Mucosa of stomach (tissue), 1 donor: ENCODE results near the gene MFN1.

Experiments used
- H3K27me3 ChIP-seq: one replicate; pipeline ENCODE4 v1.7.0; 2013; ENCODE audit warnings: mild to moderate bottlenecking, low read length; ENCODE audit not compliant: control insufficient read depth, insufficient read depth
- H3K36me3 ChIP-seq: one replicate; pipeline ENCODE4 v1.7.0; 2013; ENCODE audit warnings: low read length; ENCODE audit not compliant: control insufficient read depth, insufficient read depth
- H3K4me1 ChIP-seq: one replicate; pipeline ENCODE4 v1.7.0; 2013; ENCODE audit warnings: mild to moderate bottlenecking, low read length; ENCODE audit not compliant: control insufficient read depth, insufficient read depth
- H3K4me3 ChIP-seq: one replicate; pipeline ENCODE4 v1.7.0; 2013; ENCODE audit warnings: low read length
- H3K9ac ChIP-seq: one replicate; pipeline ENCODE4 v1.7.0; 2013; ENCODE audit warnings: mild to moderate bottlenecking, low read length, moderate library complexity
- H3K9me3 ChIP-seq: one replicate; pipeline ENCODE4 v1.7.0; 2013; ENCODE audit warnings: mild to moderate bottlenecking, low read length, moderate library complexity; ENCODE audit not compliant: control insufficient read depth
- donor health status: Pancreatic carcinoma.

Gene MFN1

GRCh38 chr3:179369621-179370020 is 22.1 kb downstream of the MFN1 start:
- H3K27me3 ChIP-seq: no peaks in the 10 kb centered on the region
- no peaks in the 10 kb centered on the region for H3K4me1 ChIP-seq
- no peaks in the 10 kb centered on the region for H3K36me3 ChIP-seq
- no peak overlapping the region for H3K4me3 ChIP-seq
- H3K9ac ChIP-seq: no peak overlapping the region
- no peaks in the 10 kb centered on the region for H3K9me3 ChIP-seq

- Histone ChIP-seq H3K36me3 (no peaks in the 10 kb centered on the region), H3K27me3 (no peaks in the 10 kb centered on the region), H3K9me3 (no peaks in the 10 kb centered on the region), H3K4me3 (no peak overlapping the region), H3K9ac (no peak overlapping the region), H3K4me1 (no peaks in the 10 kb centered on the region)
These were observed 26.4 kb downstream of the MFN1 start for GRCh38 chr3:179373938-179374337.

- H3K4me3 ChIP-seq: no peak overlapping the region
- H3K36me3 ChIP-seq: no peaks in the 10 kb centered on the region
- no peaks in the 10 kb centered on the region for H3K4me1 ChIP-seq
- no peak overlapping the region for H3K9ac ChIP-seq
- no peaks in the 10 kb centered on the region for H3K9me3 ChIP-seq
- H3K27me3 ChIP-seq: no peaks in the 10 kb centered on the region
These were observed 27.8 kb downstream of the MFN1 start for GRCh38 chr3:179375091-179375999.

- Histone ChIP-seq H3K4me1 (no peaks in the 10 kb centered on the region), H3K9me3 (no peaks in the 10 kb centered on the region), H3K27me3 (no peaks in the 10 kb centered on the region), H3K9ac (no peak overlapping the region), H3K4me3 (no peak overlapping the region), H3K36me3 (peaks cover 2% of the 10 kb centered on the region)
These were observed 29.0 kb downstream of the MFN1 start for GRCh38 chr3:179376474-179376873.

- H3K9ac ChIP-seq: no peak overlapping the region
- no peaks in the 10 kb centered on the region for H3K27me3 ChIP-seq
- no peaks in the 10 kb centered on the region for H3K4me1 ChIP-seq
- no peak overlapping the region for H3K4me3 ChIP-seq
- no peaks in the 10 kb centered on the region for H3K9me3 ChIP-seq
- H3K36me3 ChIP-seq: no peaks in the 10 kb centered on the region
These were observed 44.4 kb downstream of the MFN1 start for GRCh38 chr3:179391906-179392305.

GRCh38 chr3:179398574-179399231 is 51.2 kb downstream of the MFN1 start:
- no peaks in the 10 kb centered on the region for H3K4me1 ChIP-seq
- peaks cover 3% of the 10 kb centered on the region for H3K36me3 ChIP-seq
- H3K9me3 ChIP-seq: no peaks in the 10 kb centered on the region
- no peak overlapping the region for H3K4me3 ChIP-seq
- H3K9ac ChIP-seq: no peak overlapping the region
- H3K27me3 ChIP-seq: no peaks in the 10 kb centered on the region

GRCh38 chr3:179401561-179401960 is 54.1 kb downstream of the MFN1 start:
- peaks cover 3% of the 10 kb centered on the region for H3K36me3 ChIP-seq
- no peak overlapping the region for H3K4me3 ChIP-seq
- no peaks in the 10 kb centered on the region for H3K4me1 ChIP-seq
- H3K9me3 ChIP-seq: no peaks in the 10 kb centered on the region
- no peaks in the 10 kb centered on the region for H3K27me3 ChIP-seq
- no peak overlapping the region for H3K9ac ChIP-seq

GRCh38 chr3:179402963-179403362 is 55.5 kb downstream of the MFN1 start:
- no peaks in the 10 kb centered on the region for H3K27me3 ChIP-seq
- no peaks in the 10 kb centered on the region for H3K9me3 ChIP-seq
- no peak overlapping the region for H3K4me3 ChIP-seq
- H3K36me3 ChIP-seq: peaks cover 3% of the 10 kb centered on the region
- no peak overlapping the region for H3K9ac ChIP-seq
- no peaks in the 10 kb centered on the region for H3K4me1 ChIP-seq

GRCh38 chr3:179404307-179404706 is 56.8 kb downstream of the MFN1 start:
- Histone ChIP-seq H3K4me3 (no peak overlapping the region), H3K4me1 (no peaks in the 10 kb centered on the region), H3K9me3 (no peaks in the 10 kb centered on the region), H3K9ac (no peak overlapping the region), H3K27me3 (no peaks in the 10 kb centered on the region), H3K36me3 (peaks cover 3% of the 10 kb centered on the region)

GRCh38 chr3:179410331-179410730 is 62.8 kb downstream of the MFN1 start:
- Histone ChIP-seq H3K36me3 (no peaks in the 10 kb centered on the region), H3K27me3 (no peaks in the 10 kb centered on the region)

GRCh38 chr3:179410999-179411398 is 63.5 kb downstream of the MFN1 start:
- Histone ChIP-seq H3K4me1 (no peaks in the 10 kb centered on the region), H3K27me3 (no peaks in the 10 kb centered on the region), H3K4me3 (no peak overlapping the region), H3K9me3 (no peaks in the 10 kb centered on the region), H3K9ac (no peak overlapping the region), H3K36me3 (no peaks in the 10 kb centered on the region)

More at GRCh38 chr3:179410331-179410730, 62.8 kb downstream of the MFN1 start:
- Histone ChIP-seq H3K4me1 (no peaks in the 10 kb centered on the region), H3K9ac (no peak overlapping the region), H3K9me3 (no peaks in the 10 kb centered on the region), H3K4me3 (no peak overlapping the region)

GRCh38 chr3:179414804-179415203 is 67.3 kb downstream of the MFN1 start:
- H3K36me3 ChIP-seq: no peaks in the 10 kb centered on the region
- no peak overlapping the region for H3K4me3 ChIP-seq
- H3K4me1 ChIP-seq: no peaks in the 10 kb centered on the region
- H3K9ac ChIP-seq: no peak overlapping the region
- no peaks in the 10 kb centered on the region for H3K27me3 ChIP-seq
- H3K9me3 ChIP-seq: no peaks in the 10 kb centered on the region
